ENCODE measurements around the gene TEDDM1.
"Not testable (repeated sequence)": the region's sequence is repeated elsewhere in the genome, so short reads cannot be mapped to it uniquely, and the experiment has no call there.

TEDDM1 gene

DNA sequence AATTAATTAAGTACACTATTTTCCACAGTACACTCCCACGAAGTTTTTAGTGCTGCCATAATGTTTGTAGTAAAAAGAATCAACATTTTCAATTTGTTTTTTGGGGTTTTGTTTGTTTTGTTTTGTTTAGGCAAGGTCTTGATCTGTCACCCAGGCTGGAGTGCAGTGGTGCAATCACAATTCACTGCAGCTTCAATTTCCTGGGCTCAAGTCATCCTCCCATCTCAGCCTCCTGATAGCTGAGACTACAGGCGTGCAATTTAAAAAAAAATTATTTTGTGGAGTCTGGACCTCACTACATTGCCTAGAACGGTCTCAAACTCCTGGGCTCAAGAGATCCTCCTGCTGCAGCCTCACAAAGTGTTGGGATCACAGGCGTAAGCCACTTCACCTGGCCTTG lies 20.3 kb downstream of the TEDDM1 start:
- no peak for DNase-seq (ENCODE audit: low spot score)

DNA sequence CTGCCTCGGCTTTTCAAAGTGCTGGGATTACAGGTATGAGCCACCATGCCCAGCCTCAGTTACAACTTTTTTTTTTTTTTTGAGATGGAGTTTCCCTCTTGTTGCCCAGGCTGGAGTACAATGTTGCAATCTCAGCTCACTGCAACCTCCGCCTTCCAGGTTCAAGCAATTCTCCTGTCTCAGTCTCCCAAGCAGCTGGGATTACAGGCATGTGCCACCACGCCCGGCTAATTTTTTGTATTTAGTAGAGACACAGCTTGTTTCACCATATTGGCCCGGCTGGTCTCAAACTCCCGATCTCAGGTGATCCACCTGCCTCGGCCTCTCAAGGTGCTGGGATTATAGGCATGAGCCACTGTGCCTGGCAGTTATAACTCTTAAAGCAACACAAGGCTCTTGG lies 20.7 kb downstream of the TEDDM1 start:
- DNase-seq (ENCODE audit: low spot score): not testable (repeated sequence)

GRCh38 chr1:182376936-182377574 lies 23.4 kb downstream of the TEDDM1 start:
- no peak for DNase-seq (ENCODE audit: low spot score)

GRCh38 chr1:182374101-182374834 lies 26.2 kb downstream of the TEDDM1 start:
- peak; percentile 43 for DNase-seq (ENCODE audit: low spot score)

DNA sequence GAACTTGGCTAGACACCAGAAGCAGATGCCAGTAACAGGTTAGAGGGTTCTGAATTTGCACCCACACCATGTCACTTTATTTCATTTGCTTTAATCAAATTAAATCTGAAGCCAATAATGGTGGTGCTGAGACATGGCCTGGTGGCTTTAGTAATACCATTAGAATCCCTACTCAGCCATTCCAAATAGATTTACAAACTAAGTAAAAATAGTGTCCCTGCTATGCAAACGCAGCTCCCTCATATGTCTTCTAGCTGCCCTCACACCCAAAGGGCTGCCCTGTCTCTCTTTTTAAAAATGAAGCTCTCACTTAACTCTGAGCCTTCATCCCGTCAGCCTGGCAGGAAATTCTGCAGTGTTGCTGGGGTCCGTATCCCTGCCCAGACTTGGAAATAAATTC lies 29.9 kb downstream of the TEDDM1 start:
- no peak for DNase-seq (ENCODE audit: low spot score)

GRCh38 chr1:182368903-182369302 lies 31.6 kb downstream of the TEDDM1 start:
- no peak for DNase-seq (ENCODE audit: low spot score)

DNA sequence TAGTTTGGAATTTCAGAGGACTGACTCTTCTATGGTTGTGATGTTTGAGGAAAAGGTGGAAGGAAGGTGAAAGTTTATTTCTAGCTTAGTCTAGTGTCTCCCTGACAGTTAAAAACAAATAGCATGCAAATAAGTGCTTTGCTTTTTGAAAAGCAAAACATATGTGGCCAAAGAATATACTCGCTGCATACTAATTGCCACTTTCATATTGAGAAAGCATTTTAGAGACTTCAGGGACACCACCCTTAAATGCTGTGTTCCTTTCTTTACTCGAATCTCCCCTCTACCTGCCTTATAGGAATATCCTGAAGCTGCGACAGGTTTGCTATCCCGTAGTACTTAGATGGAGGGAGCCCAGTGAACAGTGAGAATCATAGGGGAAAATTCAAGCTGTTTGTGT lies 32.1 kb downstream of the TEDDM1 start:
- DNase-seq (ENCODE audit: low spot score): no peak

GRCh38 chr1:182367926-182368325 lies 32.5 kb downstream of the TEDDM1 start:
- DNase-seq (ENCODE audit: low spot score): no peak

DNA sequence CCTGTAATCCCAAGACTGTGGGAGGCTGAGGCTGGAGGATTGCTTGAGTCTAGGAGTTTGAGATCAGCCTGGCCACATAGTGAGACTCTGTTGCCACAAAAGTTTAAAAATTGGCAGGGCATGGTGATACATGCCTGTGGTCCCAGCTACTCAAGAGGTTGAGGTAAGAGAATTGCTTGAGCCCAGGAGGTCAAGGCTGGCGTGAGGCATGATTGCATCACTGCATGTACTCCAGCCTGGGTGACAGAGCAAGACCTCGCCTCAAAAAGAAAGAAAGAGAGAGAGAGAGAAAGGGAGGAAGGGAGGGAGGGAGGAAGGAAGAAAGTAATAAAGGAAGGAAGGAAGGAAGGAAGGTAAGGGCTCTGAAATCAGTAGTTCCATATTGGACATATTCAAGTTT lies 33.9 kb downstream of the TEDDM1 start:
- DNase-seq (ENCODE audit: low spot score): no peak

GRCh38 chr1:182359645-182360044 lies 40.8 kb downstream of the TEDDM1 start:
- no peak for DNase-seq (ENCODE audit: low spot score)

DNA sequence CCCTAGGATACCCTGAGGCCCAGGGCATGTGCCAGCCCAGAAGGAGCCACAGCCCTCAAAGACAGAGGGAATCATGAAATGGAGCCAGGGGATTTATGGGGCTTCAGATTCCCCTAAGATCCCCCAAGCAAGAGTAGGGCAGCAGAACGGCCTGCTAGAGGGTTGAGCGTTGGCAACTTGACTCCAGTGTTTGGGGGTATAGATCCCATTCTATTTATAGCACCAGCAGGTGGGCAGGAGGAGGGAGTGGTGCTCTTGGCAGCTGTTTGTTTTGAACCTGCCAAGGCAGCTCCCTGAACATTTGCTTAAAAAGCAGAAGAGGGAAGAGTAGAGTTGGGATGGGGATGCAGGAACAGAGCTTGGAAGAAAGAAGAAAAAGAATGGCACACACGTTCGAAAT lies 42.6 kb downstream of the TEDDM1 start:
- DNase-seq (ENCODE audit: low spot score): no peak

- DNase-seq (ENCODE audit: low spot score): no peak
Measured at GRCh38 chr1:182357171-182357570, 43.3 kb downstream of the TEDDM1 start.

DNA sequence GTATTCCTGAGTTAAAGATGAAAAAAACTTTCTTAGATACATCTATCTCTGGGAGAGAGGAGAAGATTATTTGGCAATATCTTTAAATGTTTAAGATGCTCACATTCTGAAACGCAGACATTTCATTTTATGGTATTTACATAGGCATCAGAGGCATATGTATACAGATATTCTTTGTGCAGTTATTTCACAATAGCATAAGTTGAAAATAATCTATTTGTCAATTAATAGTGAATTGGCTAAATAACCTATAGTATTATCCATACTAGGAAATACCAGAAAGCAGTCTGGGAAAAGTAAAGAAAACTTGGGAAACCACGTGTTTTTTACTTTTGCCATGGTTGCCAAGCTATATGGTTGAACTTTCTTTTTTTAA lies 44.8 kb downstream of the TEDDM1 start:
- DNase-seq (ENCODE audit: low spot score): no peak

DNA sequence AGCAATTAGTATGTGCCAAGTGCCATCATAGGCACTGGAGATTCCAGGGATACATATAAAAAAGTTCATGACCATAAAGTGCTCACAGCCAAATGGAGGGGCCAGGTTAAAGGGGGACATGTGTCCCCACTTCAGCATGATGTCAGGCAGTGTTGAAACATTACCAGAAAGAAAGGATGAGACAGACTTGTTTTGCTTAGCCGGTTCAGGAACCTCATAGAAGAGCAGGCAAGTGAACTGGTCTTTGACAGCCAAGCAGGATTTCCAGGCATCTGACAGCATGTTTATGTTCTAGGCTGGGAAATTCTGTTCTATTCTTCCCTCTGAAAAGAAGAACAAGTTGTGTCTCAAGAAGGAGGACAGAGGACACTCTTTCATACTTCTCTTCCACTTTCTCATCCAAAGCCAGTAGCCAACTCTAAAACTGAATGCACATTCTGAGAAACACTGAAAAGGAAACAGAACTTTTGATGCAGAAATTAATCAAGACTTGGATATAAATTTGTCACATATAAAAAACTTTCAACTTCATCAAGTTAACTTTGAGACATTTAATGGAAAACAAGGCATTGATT lies 48.6 kb downstream of the TEDDM1 start:
- no peak for DNase-seq (ENCODE audit: low spot score)

DNA sequence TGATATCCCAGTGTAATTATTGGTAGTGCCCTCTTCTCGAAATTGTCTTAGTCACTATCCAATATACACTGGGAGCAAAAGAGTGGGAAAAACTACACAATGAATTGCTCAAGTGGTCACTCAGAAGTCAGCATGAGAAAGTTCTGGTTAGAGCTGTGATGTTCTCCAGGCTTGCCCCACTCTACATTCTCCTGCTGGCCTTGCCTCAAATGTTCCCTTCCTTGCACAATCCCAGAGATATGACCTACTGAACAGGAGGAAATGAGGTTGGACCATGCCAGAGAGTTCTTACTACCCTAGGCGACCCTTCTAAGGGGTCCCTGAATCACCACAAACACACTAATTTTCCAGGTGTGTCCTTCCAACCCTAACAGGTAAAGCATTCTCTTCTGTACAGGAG lies 49.6 kb downstream of the TEDDM1 start:
- DNase-seq (ENCODE audit: low spot score): no peak

DNA sequence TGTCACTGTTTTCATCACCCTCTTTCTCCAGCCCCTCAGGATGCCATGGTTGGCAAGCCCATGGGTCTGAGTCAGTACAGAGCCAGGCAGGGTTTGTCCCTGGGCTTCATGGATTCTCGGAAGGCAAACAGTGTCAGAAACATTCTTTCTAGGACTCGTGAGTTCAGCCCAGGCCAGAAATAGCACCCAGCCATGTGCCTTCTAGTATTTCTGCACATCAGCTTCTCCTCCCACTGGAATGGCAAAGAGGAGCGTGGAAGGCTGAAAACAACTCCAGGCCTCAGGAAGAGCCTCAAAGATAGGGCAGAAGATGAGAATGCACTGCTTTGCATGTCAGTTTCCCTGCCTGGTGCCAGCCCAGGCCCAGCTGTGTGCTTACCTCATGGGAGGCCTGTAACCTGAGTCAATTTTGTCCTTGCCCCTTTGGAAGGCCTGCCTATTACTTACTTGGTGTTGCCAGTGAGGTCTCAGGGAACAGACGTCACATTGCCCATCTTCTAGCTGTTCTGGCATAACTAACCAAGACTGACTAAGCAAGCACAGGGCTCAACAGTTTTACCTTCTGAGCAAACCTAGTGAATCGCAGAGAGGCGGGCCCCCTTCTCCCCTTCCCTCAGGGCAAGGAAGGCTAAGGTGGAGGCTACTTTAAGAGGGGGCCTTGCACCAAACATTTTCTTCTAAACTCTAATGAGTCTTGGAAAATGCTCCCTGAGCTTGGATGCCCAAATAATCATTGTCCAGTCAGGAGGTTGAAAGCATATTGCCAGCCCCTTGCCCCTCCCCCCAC lies 51.3 kb downstream of the TEDDM1 start:
- no peak for DNase-seq (ENCODE audit: low spot score)
